ENCODE data around the gene CHST10. TPM values are rescaled to one million over a fixed set of nuclear protein-coding genes. Genes with fewer than 3 reads are reported as not detected.

The CHST10 gene
- total RNA-seq, 2 experiments from 2014 or later: 6.2 to 8.5 TPM

- no peaks in the 10 kb centered on the region for H3K9me3 Mint-ChIP-seq (ENCODE audit: insufficient read depth)
- no peak for ATAC-seq
- no peak overlapping the region for H3K27ac Mint-ChIP-seq
- no peak for DNase-seq
- no peaks in the 10 kb centered on the region for H3K36me3 Mint-ChIP-seq (ENCODE audit: low read depth)
- peaks cover 28% of the 10 kb centered on the region for H3K27me3 Mint-ChIP-seq (ENCODE audit: low read depth)
- H3K4me1 Mint-ChIP-seq (ENCODE audit: low read depth): peaks cover 7% of the 10 kb centered on the region
- POLR2A ChIA-PET: no interaction called here
- CTCF ChIA-PET: no interaction called here
- no peak overlapping the region for H3K4me3 Mint-ChIP-seq
Measured at GRCh38 chr2:100425573-100426383, 8.3 kb upstream of the CHST10 start.

- ATAC-seq: no peak
- H3K9me3 Mint-ChIP-seq (ENCODE audit: insufficient read depth): no peaks in the 10 kb centered on the region
- no peak overlapping the region for H3K4me3 Mint-ChIP-seq
- ChIA-PET POLR2A (no interaction called here), CTCF (no interaction called here)
- no peak overlapping the region for H3K27ac Mint-ChIP-seq
- H3K27me3 Mint-ChIP-seq (ENCODE audit: low read depth): peaks cover 26% of the 10 kb centered on the region
- no peak for DNase-seq
- H3K36me3 Mint-ChIP-seq (ENCODE audit: low read depth): no peaks in the 10 kb centered on the region
- H3K4me1 Mint-ChIP-seq (ENCODE audit: low read depth): peaks cover 6% of the 10 kb centered on the region
Measured at GRCh38 chr2:100425107-100425506, 7.6 kb upstream of the CHST10 start.

GRCh38 chr2:100424277-100424875 is 6.9 kb upstream of the CHST10 start:
- DNase-seq (no peak), ATAC-seq (no peak)
- POLR2A ChIA-PET: no interaction called here
- CTCF ChIA-PET: no interaction called here
- Mint-ChIP-seq H3K4me1 (ENCODE audit: low read depth) (peaks cover 6% of the 10 kb centered on the region), H3K36me3 (ENCODE audit: low read depth) (no peaks in the 10 kb centered on the region), H3K9me3 (ENCODE audit: insufficient read depth) (no peaks in the 10 kb centered on the region), H3K27ac (no peak overlapping the region), H3K27me3 (ENCODE audit: low read depth) (peaks cover 21% of the 10 kb centered on the region), H3K4me3 (no peak overlapping the region)

GRCh38 chr2:100423631-100424030 is 6.2 kb upstream of the CHST10 start:
- no peaks in the 10 kb centered on the region for H3K9me3 Mint-ChIP-seq (ENCODE audit: insufficient read depth)
- no peak for ATAC-seq
- CTCF ChIA-PET: no interaction called here
- H3K4me1 Mint-ChIP-seq (ENCODE audit: low read depth): peaks cover 6% of the 10 kb centered on the region
- no peak overlapping the region for H3K4me3 Mint-ChIP-seq
- DNase-seq: no peak
- POLR2A ChIA-PET: no interaction called here
- H3K27ac Mint-ChIP-seq: no peak overlapping the region
- H3K27me3 Mint-ChIP-seq (ENCODE audit: low read depth): peaks cover 15% of the 10 kb centered on the region
- no peaks in the 10 kb centered on the region for H3K36me3 Mint-ChIP-seq (ENCODE audit: low read depth)

GRCh38 chr2:100422320-100423055 is 5.0 kb upstream of the CHST10 start:
- ChIA-PET CTCF (no interaction called here), POLR2A (no interaction called here)
- Mint-ChIP-seq H3K27ac (no peak overlapping the region), H3K4me3 (no peak overlapping the region), H3K9me3 (ENCODE audit: insufficient read depth) (no peaks in the 10 kb centered on the region), H3K36me3 (ENCODE audit: low read depth) (no peaks in the 10 kb centered on the region), H3K4me1 (ENCODE audit: low read depth) (peaks cover 7% of the 10 kb centered on the region), H3K27me3 (ENCODE audit: low read depth) (peaks cover 15% of the 10 kb centered on the region)
- DNase-seq: no peak
- ATAC-seq: no peak

- ChIA-PET POLR2A (no interaction called here), CTCF (no interaction called here)
- Mint-ChIP-seq H3K27ac (no peak overlapping the region), H3K36me3 (ENCODE audit: low read depth) (no peaks in the 10 kb centered on the region), H3K9me3 (ENCODE audit: insufficient read depth) (no peaks in the 10 kb centered on the region), H3K27me3 (ENCODE audit: low read depth) (peaks cover 15% of the 10 kb centered on the region), H3K4me3 (no peak overlapping the region), H3K4me1 (ENCODE audit: low read depth) (peaks cover 20% of the 10 kb centered on the region)
- no peak for ATAC-seq
- no peak for DNase-seq
Measured at GRCh38 chr2:100419915-100420314, 2.4 kb upstream of the CHST10 start.

- Mint-ChIP-seq H3K27ac (no peak overlapping the region), H3K27me3 (ENCODE audit: low read depth) (peaks cover 9% of the 10 kb centered on the region), H3K36me3 (ENCODE audit: low read depth) (peaks cover 2% of the 10 kb centered on the region), H3K4me3 (no peak overlapping the region), H3K9me3 (ENCODE audit: insufficient read depth) (no peaks in the 10 kb centered on the region), H3K4me1 (ENCODE audit: low read depth) (peaks cover 20% of the 10 kb centered on the region)
- ChIA-PET CTCF (no interaction called here), POLR2A (no interaction called here)
- no peak for DNase-seq
- ATAC-seq: no peak
Measured at GRCh38 chr2:100418406-100418962, 1.0 kb upstream of the CHST10 start.

GRCh38 chr2:100417711-100418124 is 250 bp upstream of the CHST10 start:
- peaks cover 2% of the 10 kb centered on the region for H3K36me3 Mint-ChIP-seq (ENCODE audit: low read depth)
- no peak for DNase-seq
- ChIA-PET POLR2A (interaction anchor here (0.6 to 1.5 kb wide), 3 partner anchors 51 to 163 kb away, joined by 3 to 5 read pairs (median 3); partner anchors contain the start of gene PDCL3), CTCF (interaction anchor here (1.3 kb wide), 1 partner anchor 36 kb away, joined by 4 read pairs; no protein-coding TSS in a partner anchor)
- no peak for ATAC-seq
- peaks cover 7% of the 10 kb centered on the region for H3K27me3 Mint-ChIP-seq (ENCODE audit: low read depth)
- H3K9me3 Mint-ChIP-seq (ENCODE audit: insufficient read depth): no peaks in the 10 kb centered on the region
- H3K27ac Mint-ChIP-seq: peak overlapping the region; percentile 62
- H3K4me3 Mint-ChIP-seq: peak overlapping the region; percentile 77
- peaks cover 20% of the 10 kb centered on the region for H3K4me1 Mint-ChIP-seq (ENCODE audit: low read depth)

GRCh38 chr2:100416397-100416934 is 1.0 kb downstream of the CHST10 start:
- no peak for ATAC-seq
- Mint-ChIP-seq H3K27ac (peak overlapping the region; percentile 65), H3K4me1 (ENCODE audit: low read depth) (peaks cover 20% of the 10 kb centered on the region), H3K27me3 (ENCODE audit: low read depth) (peaks cover 2% of the 10 kb centered on the region), H3K4me3 (peak overlapping the region; percentile 86), H3K36me3 (ENCODE audit: low read depth) (peaks cover 2% of the 10 kb centered on the region), H3K9me3 (ENCODE audit: insufficient read depth) (no peaks in the 10 kb centered on the region)
- no peak for DNase-seq
- CTCF ChIA-PET: interaction anchor here (0.5 to 1.8 kb wide), 4 partner anchors 11 to 154 kb away, joined by 3 to 8 read pairs (median 4); no protein-coding TSS in a partner anchor
- POLR2A ChIA-PET: interaction anchor here (1.5 kb wide), 1 partner anchor 147 kb away, joined by 5 read pairs; the partner anchor contains the start of gene PDCL3

- DNase-seq (no peak), ATAC-seq (no peak)
- no peak overlapping the region for H3K4me3 Mint-ChIP-seq
- peaks cover 2% of the 10 kb centered on the region for H3K36me3 Mint-ChIP-seq (ENCODE audit: low read depth)
- ChIA-PET POLR2A (no interaction called here), CTCF (no interaction called here)
- H3K27ac Mint-ChIP-seq: no peak overlapping the region
- no peaks in the 10 kb centered on the region for H3K9me3 Mint-ChIP-seq (ENCODE audit: insufficient read depth)
- peaks cover 20% of the 10 kb centered on the region for H3K4me1 Mint-ChIP-seq (ENCODE audit: low read depth)
- no peaks in the 10 kb centered on the region for H3K27me3 Mint-ChIP-seq (ENCODE audit: low read depth)
Measured at GRCh38 chr2:100413571-100413970, 3.9 kb downstream of the CHST10 start.

GRCh38 chr2:100412881-100413321 is 4.6 kb downstream of the CHST10 start:
- no peaks in the 10 kb centered on the region for H3K27me3 Mint-ChIP-seq (ENCODE audit: low read depth)
- H3K4me1 Mint-ChIP-seq (ENCODE audit: low read depth): peaks cover 16% of the 10 kb centered on the region
- no peaks in the 10 kb centered on the region for H3K9me3 Mint-ChIP-seq (ENCODE audit: insufficient read depth)
- H3K27ac Mint-ChIP-seq: no peak overlapping the region
- H3K36me3 Mint-ChIP-seq (ENCODE audit: low read depth): peaks cover 2% of the 10 kb centered on the region
- no peak for ATAC-seq
- ChIA-PET CTCF (interaction anchor here (1.3 kb wide), 1 partner anchor 150 kb away, joined by 4 read pairs; no protein-coding TSS in a partner anchor), POLR2A (no interaction called here)
- H3K4me3 Mint-ChIP-seq: no peak overlapping the region
- no peak for DNase-seq
